H1 (cell line): ENCODE measurements around the gene HSPBP1. TPM values are rescaled to one million over a fixed set of nuclear protein-coding genes. Genes with fewer than 3 reads are reported as not detected.

Experiments used
- CTCF ChIA-PET: fragments of 300-600 bp; sonication (Branson Sonifier 250); formaldehyde crosslinking; loops from one replicate; lab custom pipeline; 2021; ENCODE audit not compliant: partially characterized antibody; lab: Charles Lee
- POLR2A ChIA-PET: fragments of 300-600 bp; sonication (Branson Sonifier 250); formaldehyde crosslinking; loops from one replicate; lab custom pipeline; 2021; ENCODE audit warnings: inconsistent platforms; ENCODE audit not compliant: partially characterized antibody; lab: Charles Lee
- DNase-seq, 2 experiments: peaks; one replicate each; pipeline versions ENCODE4 v3.0.0 to v3.0.0-alpha.2; 2010 to 2022; ENCODE audit warnings: low spot score in 2 of 2, low read depth in 1 of 2, mixed read lengths in 1 of 2
- FAIRE-seq: peaks from 2 replicates; lab custom pipeline; 2011; peaks lifted over from hg19 to GRCh38; lab: Jason Lieb, UNC
- H2AFZ ChIP-seq: 2 replicates; pipeline ENCODE4 v1.8.1; 2012; ENCODE audit warnings: low read length, inconsistent platforms
- H2AK5ac ChIP-seq: 2 replicates; pipeline ENCODE4 v1.6.1; 2013; ENCODE audit warnings: low read depth, low read length
- H2BK120ac ChIP-seq: replicated peaks from 2 replicates; pipeline ENCODE3; 2013; ENCODE audit warnings: low read depth, low read length, inconsistent platforms
- H2BK12ac ChIP-seq: 2 replicates; pipeline ENCODE4 v1.6.1; 2013; ENCODE audit warnings: low read depth, low read length
- H2BK15ac ChIP-seq: 2 replicates; pipeline ENCODE4 v1.6.1; 2013; ENCODE audit warnings: low read length
- H2BK20ac ChIP-seq: 2 replicates; pipeline ENCODE4 v1.6.1; 2013; ENCODE audit warnings: low read length
- H2BK5ac ChIP-seq: 2 replicates; pipeline ENCODE4 v1.6.1; 2013; ENCODE audit warnings: low read depth, low read length
- H3K14ac ChIP-seq: 2 replicates; pipeline ENCODE4 v1.6.1; 2013; ENCODE audit warnings: inconsistent platforms; ENCODE audit not compliant: insufficient read length
- H3K18ac ChIP-seq: 2 replicates; pipeline ENCODE4 v1.6.1; 2013; ENCODE audit warnings: low read length; ENCODE audit errors: extremely low read depth
- H3K23ac ChIP-seq: 2 replicates; pipeline ENCODE4 v1.6.1; 2013; ENCODE audit warnings: inconsistent platforms; ENCODE audit not compliant: insufficient read length
- H3K23me2 ChIP-seq: 2 replicates; pipeline ENCODE4 v1.6.1; 2013; ENCODE audit warnings: low read depth, low read length
- H3K27ac ChIP-seq: 2 replicates; pipeline ENCODE4 v1.6.1; 2011; ENCODE audit warnings: low read depth, low read length, inconsistent platforms
- H3K27me3 ChIP-seq, 4 experiments: replicated peaks in 1 of 4; 1 replicate in 1 of 4; 2 replicates in 3 of 4; pipeline versions ENCODE4 v1.6.1 to v1.8.1; 2011 to 2013; ENCODE audit warnings: low read length in 3 of 4, mild to moderate bottlenecking in 3 of 4, inconsistent platforms in 2 of 4, mixed read lengths in 2 of 4, moderate library complexity in 1 of 4; ENCODE audit not compliant: control insufficient read depth in 3 of 4, insufficient read depth in 3 of 4; ENCODE audit errors: extremely low read depth in 1 of 4
- H3K36me3 ChIP-seq, 4 experiments: 2 replicates each; pipeline versions ENCODE4 v1.6.1 to v1.8.1; 2011 to 2013; ENCODE audit warnings: mild to moderate bottlenecking in 4 of 4, low read length in 3 of 4, moderate library complexity in 2 of 4, control low read depth in 1 of 4, inconsistent platforms in 1 of 4; ENCODE audit not compliant: insufficient read depth in 4 of 4, control insufficient read depth in 2 of 4
- H3K4ac ChIP-seq: replicated peaks from 2 replicates; pipeline ENCODE3; 2013; ENCODE audit warnings: low read length, low read depth, mixed read lengths, inconsistent platforms; ENCODE audit not compliant: insufficient read length
- H3K4me1 ChIP-seq, 4 experiments: replicated peaks in 1 of 4; 1 replicate in 1 of 4; 2 replicates in 3 of 4; pipeline versions ENCODE4 v1.6.1 to v1.8.1; 2011 to 2013; ENCODE audit warnings: low read length in 3 of 4, inconsistent platforms in 2 of 4, mixed read lengths in 1 of 4; ENCODE audit not compliant: insufficient read depth in 4 of 4, control insufficient read depth in 3 of 4
- H3K4me2 ChIP-seq, 2 experiments: 2 replicates each; pipeline versions ENCODE4 v1.6.1 to v1.8.1; 2011 to 2013; ENCODE audit warnings: low read depth in 2 of 2, low read length in 2 of 2, control low read depth in 1 of 2, inconsistent platforms in 1 of 2, mild to moderate bottlenecking in 1 of 2; ENCODE audit not compliant: insufficient read depth in 1 of 2
- H3K4me3 ChIP-seq, 4 experiments: fragments of 200-600, 300-600 bp in 1 of 4; sonication (generic), shearing (Covaris generic), sonication (Bioruptor Twin) in 1 of 4; 2 replicates each; pipeline versions ENCODE4 v1.5.1 to v1.8.1; 2011 to 2016; ENCODE audit warnings: low read length in 4 of 4, low read depth in 3 of 4, control low read depth in 2 of 4, inconsistent platforms in 2 of 4, mild to moderate bottlenecking in 2 of 4, mixed read lengths in 1 of 4, moderate library complexity in 1 of 4; ENCODE audit not compliant: insufficient read depth in 2 of 4; ENCODE audit errors: extremely low read depth in 1 of 4
- H3K56ac ChIP-seq: replicated peaks from 2 replicates; pipeline ENCODE3; 2013; ENCODE audit warnings: low read depth, mild to moderate bottlenecking, mixed read lengths, low read length, inconsistent platforms; ENCODE audit not compliant: insufficient read length
- H3K79me1 ChIP-seq: 2 replicates; pipeline ENCODE4 v1.6.1; 2013; ENCODE audit warnings: low read depth, low read length, control low read depth
- H3K79me2 ChIP-seq, 2 experiments: 2 replicates each; pipeline versions ENCODE4 v1.6.1 to v1.8.1; 2012 to 2013; ENCODE audit warnings: low read length in 2 of 2, mild to moderate bottlenecking in 2 of 2, inconsistent platforms in 1 of 2; ENCODE audit not compliant: insufficient read depth in 2 of 2, control insufficient read depth in 1 of 2
- H3K9ac ChIP-seq, 4 experiments: replicated peaks in 1 of 4; 1 replicate in 1 of 4; 2 replicates in 3 of 4; pipeline versions ENCODE4 v1.6.1 to v1.8.1; 2011 to 2013; ENCODE audit warnings: low read depth in 3 of 4, low read length in 3 of 4, control low read depth in 2 of 4, mild to moderate bottlenecking in 2 of 4, moderate library complexity in 2 of 4, inconsistent platforms in 1 of 4; ENCODE audit errors: extremely low read depth in 1 of 4
- H3K9me3 ChIP-seq, 2 experiments: 2 replicates each; pipeline versions ENCODE4 v1.6.1 to v1.8.1; 2012 to 2013; ENCODE audit warnings: mild to moderate bottlenecking in 2 of 2, moderate library complexity in 2 of 2, control low read depth in 1 of 2, inconsistent platforms in 1 of 2, low read depth in 1 of 2, low read length in 1 of 2, mixed read lengths in 1 of 2; ENCODE audit not compliant: insufficient read depth in 2 of 2
- H4K20me1 ChIP-seq, 2 experiments: replicated peaks in 1 of 2; 2 replicates each; pipeline versions ENCODE3 to v1.8.1; 2011 to 2013; ENCODE audit warnings: inconsistent platforms in 2 of 2, low read length in 2 of 2, mild to moderate bottlenecking in 1 of 2; ENCODE audit not compliant: insufficient read depth in 2 of 2, control insufficient read depth in 1 of 2
- H4K5ac ChIP-seq: 2 replicates; pipeline ENCODE4 v1.6.1; 2013; ENCODE audit warnings: low read length, low read depth, mixed read lengths, inconsistent platforms; ENCODE audit not compliant: insufficient read length
- H4K8ac ChIP-seq: 2 replicates; pipeline ENCODE4 v1.8.0; 2013; ENCODE audit warnings: mild to moderate bottlenecking, moderate library complexity, low read length, inconsistent platforms; ENCODE audit not compliant: insufficient read depth; ENCODE audit errors: extremely low read depth
- H4K91ac ChIP-seq: replicated peaks from 2 replicates; pipeline ENCODE3; 2013; ENCODE audit warnings: low read length, mixed read lengths, inconsistent platforms; ENCODE audit not compliant: insufficient read length
- E2F6 ChIP-seq: IDR thresholded peaks from 2 replicates; pipeline ENCODE4 v1.6.1; 2012; ENCODE audit warnings: inconsistent platforms
- EGR1 ChIP-seq: IDR thresholded peaks from 2 replicates; pipeline ENCODE4 v1.6.1; 2011; ENCODE audit warnings: low read depth, low read length, borderline replicate concordance
- EP300 ChIP-seq, 2 experiments: IDR thresholded peaks; 1 replicate in 1 of 2; 2 replicates in 1 of 2; pipeline ENCODE4 v1.6.1; 2011 to 2012; ENCODE audit warnings: low read depth in 2 of 2, low read length in 2 of 2, mild to moderate bottlenecking in 2 of 2, borderline replicate concordance in 1 of 2, inconsistent platforms in 1 of 2, moderate library complexity in 1 of 2
- MAFK ChIP-seq: IDR thresholded peaks from 2 replicates; pipeline ENCODE4 v1.6.1; 2012; ENCODE audit warnings: low read depth, mild to moderate bottlenecking, improper control_type of control experiment, low read length
- RFX5 ChIP-seq: IDR thresholded peaks from 2 replicates; pipeline ENCODE4 v1.6.1; 2011; ENCODE audit warnings: low read depth, low read length, improper control_type of control experiment, borderline replicate concordance
- SP2 ChIP-seq: IDR thresholded peaks from 2 replicates; pipeline ENCODE4 v1.6.1; 2012; ENCODE audit warnings: mild to moderate bottlenecking, low read length, inconsistent platforms
- WGBS, 2 experiments: shearing (Covaris generic) in 1 of 2; methylation state at CpG; one replicate each; pipeline versions ENCODE4 v1.1.6 to v1.1.7; 2013 to 2015; ENCODE audit warnings: low lambda C conversion rate in 2 of 2, mixed read lengths in 2 of 2, inconsistent platforms in 1 of 2, low coverage in 1 of 2, missing lambda C conversion rate in 1 of 2; ENCODE audit not compliant: insufficient replicate concordance in 2 of 2, insufficient coverage in 1 of 2, insufficient read length in 1 of 2; ENCODE audit errors: extremely low coverage in 1 of 2, missing lambda C conversion rate in 1 of 2; 5-methylcytosine and 5-hydroxymethylcytosine counted together
- polyA plus RNA-seq, 7 experiments: library from polyadenylated mRNA; depleted of rRNA in 3 of 7; stranded (reverse) in 5 of 7; unstranded in 2 of 7; fragments of >200 nt in 5 of 7; fragments of 200-250 nt in 2 of 7; gene quantifications; 1 replicate in 5 of 7; 2 replicates in 1 of 7; 4 replicates in 1 of 7; pipeline versions ENCODE4 v1.2.1 to v1.2.3, GENCODE V29; 2011 to 2013; ENCODE audit warnings: missing spikeins in 2 of 7, mixed read lengths in 2 of 7
- total RNA-seq: library from RNA; stranded (reverse); fragmentation: NEBNext Ultra II Directional; extraction: Animal tissue kit (Norgen Biotek cat#: 25700); gene quantifications from 2 replicates; pipeline ENCODE4 v1.2.1, GENCODE V29; 2021

HSPBP1 gene
- total and polyA plus RNA-seq, 2 of the 8 experiments (the other 6 are each of a cell fraction or from before 2014, with no cell fraction given): 63.4 to 100 TPM

- H3K4me1 ChIP-seq: no peaks in the 10 kb centered on the region
- H3K79me2 ChIP-seq: no peaks in the 10 kb centered on the region
- DNase-seq (no peak), FAIRE-seq (no peak)
- peaks cover 0 to 12% of the 10 kb centered on the region in 2 experiments for H4K20me1 ChIP-seq
- 84% methylated on average over 12 of the region's 12 CpGs; no CpG with 5 or more reads in 1 of the 2 experiments for WGBS, 2 experiments
- H3K27me3 ChIP-seq: no peaks in the 10 kb centered on the region
- H3K4me3 ChIP-seq: no peak overlapping the region
- H2AK5ac ChIP-seq: no peak overlapping the region
- no peak overlapping the region for H2AFZ ChIP-seq
- H3K79me1 ChIP-seq: no peaks in the 10 kb centered on the region; the same call in 1 of the 2 replicates
- H2BK20ac ChIP-seq: no peak overlapping the region
- no peak overlapping the region for H3K18ac ChIP-seq
- TF ChIP-seq RFX5: no peak
- TF ChIP-seq EGR1: no peak
- no peak for TF ChIP-seq SP2
- TF ChIP-seq EP300 (IDR thresholded peaks at IDR 0.05; ENCODE audit: borderline replicate concordance in 1 of 2, low read depth in 2 of 2, low read length in 2 of 2): no peak
- no peak for TF ChIP-seq E2F6
- no peak for TF ChIP-seq MAFK
- no peaks in the 10 kb centered on the region for H3K9me3 ChIP-seq
- H2BK12ac ChIP-seq: no peak overlapping the region
- no peak overlapping the region for H4K8ac ChIP-seq
- no peak overlapping the region for H4K91ac ChIP-seq
- H2BK120ac ChIP-seq: no peak overlapping the region
- no peak overlapping the region for H3K56ac ChIP-seq
- CTCF ChIA-PET: interaction anchor here (0.6 to 8.4 kb wide), 2 partner anchors 11 to 17 kb away, joined by 3 to 32 read pairs; no protein-coding TSS in a partner anchor
- H3K14ac ChIP-seq: no peak overlapping the region
- H3K27ac ChIP-seq: no peak overlapping the region
- no peaks in the 10 kb centered on the region for H3K23me2 ChIP-seq
- H2BK15ac ChIP-seq: no peak overlapping the region
- H3K36me3 ChIP-seq: peaks cover 15 to 60% (median 49%) of the 10 kb centered on the region in 4 experiments
- H3K9ac ChIP-seq: no peak overlapping the region
- POLR2A ChIA-PET: no interaction called here
- no peak overlapping the region for H3K4me2 ChIP-seq
- no peak overlapping the region for H3K4ac ChIP-seq
- no peak overlapping the region for H3K23ac ChIP-seq
- no peak overlapping the region for H2BK5ac ChIP-seq
- H4K5ac ChIP-seq: no peak overlapping the region
Observed at GRCh38 chr19:55239004-55239403, 40.9 kb downstream of the HSPBP1 start.
